HepG2 (cell line): Measurements from ENCODE around the gene PPP1R27. TPM values are rescaled to one million over a fixed set of nuclear protein-coding genes. Genes with fewer than 3 reads are reported as not detected.

Experiments used
- AHDC1 ChIP-seq: sonication (generic); formaldehyde crosslinking; IDR thresholded peaks from 2 replicates; pipeline ENCODE4 v1.5.1; 2020; ENCODE audit warnings: mild to moderate bottlenecking, missing genetic modification reagents, borderline replicate concordance
- CREB3 ChIP-seq: sonication (generic); formaldehyde crosslinking; IDR thresholded peaks from 2 replicates; pipeline ENCODE4 v1.5.0; 2020; ENCODE audit warnings: missing genetic modification reagents
- DNMT1 ChIP-seq: sonication (generic); formaldehyde crosslinking; IDR thresholded peaks from 2 replicates; pipeline ENCODE4 v1.5.1; 2020; ENCODE audit warnings: mild to moderate bottlenecking, missing genetic modification reagents
- DPF2 ChIP-seq: sonication (generic); formaldehyde crosslinking; IDR thresholded peaks from 2 replicates; pipeline ENCODE4 v1.4.0; 2020; ENCODE audit warnings: mild to moderate bottlenecking, low read depth, missing genetic modification reagents, borderline replicate concordance
- ETV6 ChIP-seq: sonication (generic); formaldehyde crosslinking; conservative IDR thresholded peaks from 2 replicates; pipeline ENCODE4 v1.4.0; 2020; ENCODE audit warnings: missing genetic modification reagents
- MAZ ChIP-seq, 2 experiments: sonication (generic) in 1 of 2; formaldehyde crosslinking in 1 of 2; IDR thresholded peaks; 2 replicates each; pipeline versions ENCODE4 v1.5.0 to v1.6.1; 2012 to 2020; ENCODE audit warnings: low read depth in 2 of 2, mild to moderate bottlenecking in 2 of 2, borderline replicate concordance in 1 of 2, improper control_type of control experiment in 1 of 2, low read length in 1 of 2, missing genetic modification reagents in 1 of 2, moderate library complexity in 1 of 2
- MLX ChIP-seq: IDR thresholded peaks from 2 replicates; pipeline ENCODE4 v1.6.1; 2016
- PCBP1 ChIP-seq: fragments of 200-400 bp; formaldehyde crosslinking; IDR thresholded peaks from 2 replicates; pipeline ENCODE4 v1.6.1; 2017; ENCODE audit warnings: mild to moderate bottlenecking, low read depth, low read length, borderline replicate concordance
- RELA ChIP-seq: sonication (generic); formaldehyde crosslinking; IDR thresholded peaks from 2 replicates; pipeline ENCODE4 v1.4.0; 2020; ENCODE audit warnings: missing genetic modification reagents
- SAFB2 ChIP-seq: sonication (generic); formaldehyde crosslinking; IDR thresholded peaks from 2 replicates; pipeline ENCODE4 v1.5.1; 2020; ENCODE audit warnings: missing genetic modification reagents, low read depth, mild to moderate bottlenecking, borderline replicate concordance
- TBX3 ChIP-seq: fragments of 450-650 bp; IDR thresholded peaks from 2 replicates; pipeline ENCODE4 v1.6.1; 2017; ENCODE audit warnings: antibody characterized with exemption, mild to moderate bottlenecking, inconsistent platforms, borderline replicate concordance
- TFDP2 ChIP-seq: sonication (generic); formaldehyde crosslinking; IDR thresholded peaks from 2 replicates; pipeline ENCODE4 v1.4.0; 2020; ENCODE audit warnings: missing genetic modification reagents
- TOE1 ChIP-seq: sonication (generic); formaldehyde crosslinking; IDR thresholded peaks from 2 replicates; pipeline ENCODE4 v1.4.0; 2020; ENCODE audit warnings: mild to moderate bottlenecking, missing genetic modification reagents
- U2AF2 ChIP-seq: fragments of 200-400 bp; formaldehyde crosslinking; IDR thresholded peaks from 2 replicates; pipeline ENCODE4 v1.6.1; 2017; ENCODE audit warnings: low read depth, mild to moderate bottlenecking, low read length
- ZNF263 ChIP-seq: sonication (generic); formaldehyde crosslinking; IDR thresholded peaks from 2 replicates; pipeline ENCODE4 v1.4.0; 2020; ENCODE audit warnings: missing genetic modification reagents
- ZNF343 ChIP-seq: sonication (generic); formaldehyde crosslinking; IDR thresholded peaks from 2 replicates; pipeline ENCODE4 v1.4.0; 2020; ENCODE audit warnings: mild to moderate bottlenecking, missing genetic modification reagents
- ZNF367 ChIP-seq: sonication (generic); formaldehyde crosslinking; IDR thresholded peaks from 2 replicates; pipeline ENCODE4 v1.4.0; 2020; ENCODE audit warnings: missing genetic modification reagents, borderline replicate concordance
- ZNF776 ChIP-seq: sonication (generic); formaldehyde crosslinking; IDR thresholded peaks from 2 replicates; pipeline ENCODE4 v1.4.0; 2020; ENCODE audit warnings: mild to moderate bottlenecking, missing genetic modification reagents
- polyA plus RNA-seq, 8 experiments: library from polyadenylated mRNA; depleted of rRNA in 3 of 8; stranded (reverse) in 7 of 8; unstranded in 1 of 8; fragments of >200 nt; fragmentation: Illumina TruSeq in 4 of 8; extraction: Trizol in 4 of 8; gene quantifications; 2 replicates each; pipeline versions ENCODE4 v1.2.1 to v1.2.3, GENCODE V29; 2011 to 2016; ENCODE audit warnings: low read depth in 4 of 8, missing spikeins in 1 of 8, mixed read lengths in 1 of 8; ENCODE audit not compliant: insufficient read depth in 1 of 8
- total RNA-seq, 5 experiments: library from RNA; depleted of rRNA; stranded (reverse); fragments of >200 nt; fragmentation: Illumina TruSeq; extraction: Trizol; gene quantifications; 2 replicates each; pipeline ENCODE4 v1.2.3, GENCODE V29; 2016; ENCODE audit warnings: low read depth in 1 of 5

The PPP1R27 gene
- total and polyA plus RNA-seq, 2 of the 13 experiments (the other 11 are each of a cell fraction or from before 2014, with no cell fraction given), result 0.17 to 1.00 TPM

GRCh38 chr17:81871387-81872230, 36.8 kb upstream of the PPP1R27 start (continued):
- TF ChIP-seq AHDC1 (CRISPR knock-in tag) (0 out of 2 replicates have a peak, but pooled peaks have one; percentile 17), MAZ (IDR thresholded peaks at IDR 0.05; ENCODE audit: borderline replicate concordance, low read depth, low read length) (peak; percentile 91), MAZ (CRISPR knock-in tag; IDR thresholded peaks at IDR 0.05; ENCODE audit: low read depth) (peak; percentile 98), TOE1 (CRISPR knock-in tag) (peak; percentile 88; the same call in 1 of the 2 replicates), MLX (no peak), TBX3 (peak; percentile 59), DPF2 (CRISPR knock-in tag) (no peak), PCBP1 (0 out of 2 replicates have a peak, but pooled peaks have one; percentile 36), U2AF2 (no peak), ETV6 (CRISPR knock-in tag) (peak; percentile 82), RELA (peak; percentile 62; the same call in 1 of the 2 replicates), ZNF367 (CRISPR knock-in tag) (no peak; the same call in 1 of the 2 replicates), TFDP2 (CRISPR knock-in tag) (peak; percentile 96), ZNF343 (peak; percentile 91), DNMT1 (CRISPR knock-in tag) (peak; percentile 82; the same call in 1 of the 2 replicates), ZNF776 (CRISPR knock-in tag) (peak; percentile 100), SAFB2 (CRISPR knock-in tag) (peak; percentile 97), ZNF263 (peak; percentile 63), CREB3 (CRISPR knock-in tag) (no peak; the same call in 1 of the 2 replicates)
